Liver (tissue), 9 donors: ENCODE data around the gene PRIM1. TPM values are rescaled to one million over a fixed set of nuclear protein-coding genes. Genes with fewer than 3 reads are reported as not detected.

Experiments used
- DNase-seq: peaks from one replicate; pipeline ENCODE4 v3.0.0-alpha.2; 2017; ENCODE audit warnings: low spot score
- H3K27ac ChIP-seq, 2 donors: one replicate each; pipeline ENCODE4 v1.7.0; 2013; ENCODE audit warnings: inconsistent platforms in 2 of 2, low read length in 2 of 2, control low read depth in 1 of 2, low read depth in 1 of 2, mild to moderate bottlenecking in 1 of 2
- H3K27me3 ChIP-seq, 4 donors: one replicate each; pipeline versions ENCODE4 v1.6.1 to v1.7.0; 2013; ENCODE audit warnings: low read length in 3 of 4, inconsistent platforms in 1 of 4, mild to moderate bottlenecking in 1 of 4, moderate library complexity in 1 of 4; ENCODE audit not compliant: control insufficient read depth in 4 of 4, insufficient read depth in 4 of 4
- H3K36me3 ChIP-seq, 4 donors: one replicate each; pipeline versions ENCODE4 v1.6.1 to v1.7.0; 2013; ENCODE audit warnings: low read length in 3 of 4, mild to moderate bottlenecking in 3 of 4, low read depth in 1 of 4, moderate library complexity in 1 of 4; ENCODE audit not compliant: control insufficient read depth in 4 of 4, insufficient read depth in 3 of 4
- H3K4me1 ChIP-seq, 4 donors: one replicate each; pipeline versions ENCODE4 v1.6.1 to v1.7.0; 2013; ENCODE audit warnings: low read length in 3 of 4, mild to moderate bottlenecking in 3 of 4, moderate library complexity in 1 of 4; ENCODE audit not compliant: control insufficient read depth in 4 of 4, insufficient read depth in 4 of 4
- H3K4me3 ChIP-seq, 3 donors: one replicate each; pipeline versions ENCODE4 v1.6.1 to v1.7.0; 2013; ENCODE audit warnings: low read length in 3 of 3, control low read depth in 1 of 3, low read depth in 1 of 3, mild to moderate bottlenecking in 1 of 3
- H3K9ac ChIP-seq, 2 donors: one replicate each; pipeline ENCODE4 v1.7.0; 2013; ENCODE audit warnings: low read length in 2 of 2, mild to moderate bottlenecking in 2 of 2, moderate library complexity in 2 of 2, control low read depth in 1 of 2, low read depth in 1 of 2
- H3K9me3 ChIP-seq, 4 donors: one replicate each; pipeline versions ENCODE4 v1.6.1 to v1.7.0; 2013; ENCODE audit warnings: low read length in 3 of 4; ENCODE audit not compliant: control insufficient read depth in 4 of 4
- CTCF ChIP-seq: fragments of 150-350 bp; IDR thresholded peaks from 2 replicates; pipeline ENCODE4 v1.5.1; 2017; ENCODE audit warnings: improper control_type of control experiment, low read depth, low read length; ENCODE audit not compliant: missing input control
- EGR1 ChIP-seq, 2 donors: IDR thresholded peaks; 2 replicates each; pipeline ENCODE4 v1.6.1; 2016 to 2018; ENCODE audit warnings: antibody characterized with exemption in 2 of 2, low read depth in 2 of 2
- FOXA1 ChIP-seq: IDR thresholded peaks from 2 replicates; pipeline ENCODE4 v1.6.1; 2016; ENCODE audit warnings: antibody characterized with exemption
- FOXA2 ChIP-seq: IDR thresholded peaks from 2 replicates; pipeline ENCODE4 v1.6.1; 2016; ENCODE audit warnings: antibody characterized with exemption
- GABPA ChIP-seq, 2 donors: IDR thresholded peaks in 1 of 2; conservative IDR thresholded peaks in 1 of 2; 2 replicates each; pipeline ENCODE4 v1.6.1; 2016; ENCODE audit warnings: antibody characterized with exemption in 2 of 2, mild to moderate bottlenecking in 1 of 2, moderate library complexity in 1 of 2
- HNF4A ChIP-seq, 2 donors: conservative IDR thresholded peaks; 2 replicates each; pipeline ENCODE4 v1.6.1; 2016; ENCODE audit warnings: antibody characterized with exemption in 2 of 2, mild to moderate bottlenecking in 2 of 2
- HNF4G ChIP-seq: IDR thresholded peaks from 2 replicates; pipeline ENCODE4 v1.6.1; 2016; ENCODE audit warnings: antibody characterized with exemption
- JUND ChIP-seq, 2 donors: IDR thresholded peaks; 2 replicates each; pipeline ENCODE4 v1.6.1; 2016; ENCODE audit warnings: antibody characterized with exemption in 2 of 2
- NR2F2 ChIP-seq: IDR thresholded peaks from 2 replicates; pipeline ENCODE4 v1.6.1; 2016; ENCODE audit warnings: antibody characterized with exemption
- RAD21 ChIP-seq, 2 donors: IDR thresholded peaks; 2 replicates each; pipeline ENCODE4 v1.6.1; 2016; ENCODE audit warnings: antibody characterized with exemption in 2 of 2, mild to moderate bottlenecking in 2 of 2
- RXRA ChIP-seq, 2 donors: IDR thresholded peaks; 2 replicates each; pipeline ENCODE4 v1.6.1; 2017 to 2018; ENCODE audit warnings: antibody characterized with exemption in 2 of 2, mild to moderate bottlenecking in 1 of 2
- SP1 ChIP-seq: IDR thresholded peaks from 2 replicates; pipeline ENCODE4 v1.6.1; 2018; ENCODE audit warnings: antibody characterized with exemption, mild to moderate bottlenecking
- TAF1 ChIP-seq: conservative IDR thresholded peaks from 2 replicates; pipeline ENCODE4 v1.6.1; 2016; ENCODE audit warnings: antibody characterized with exemption, mild to moderate bottlenecking
- YY1 ChIP-seq: IDR thresholded peaks from 2 replicates; pipeline ENCODE4 v1.6.1; 2016; ENCODE audit warnings: antibody characterized with exemption, mild to moderate bottlenecking
- WGBS: extraction: QIAGEN DNeasy Blood & Tissue Kit; methylation state at CpG from one replicate; pipeline ENCODE4 v1.1.7; 2013; 5-methylcytosine and 5-hydroxymethylcytosine counted together
- polyA plus RNA-seq, 2 donors: library from polyadenylated mRNA; stranded (reverse) in 1 of 2; unstranded in 1 of 2; fragments of 200-250 nt in 1 of 2; fragments of >200 nt in 1 of 2; fragmentation: Nextera tagmentation in 1 of 2; extraction: Ambion mirVana in 1 of 2; gene quantifications; one replicate each; pipeline versions ENCODE4 v1.2.1 to v1.2.3, GENCODE V29; 2013 to 2015
- total RNA-seq, 2 donors: library from RNA; depleted of rRNA; stranded (reverse); fragments of >200 nt; gene quantifications; one replicate each; pipeline ENCODE4 v1.2.3, GENCODE V29; 2014
- TF ChIP-seq, protein P1 (sequence below): IDR thresholded peaks from 2 replicates; pipeline ENCODE4 v1.6.1; 2016; ENCODE audit warnings: antibody characterized with exemption, mild to moderate bottlenecking
- TF ChIP-seq, protein P2 (sequence below): IDR thresholded peaks from 2 replicates; pipeline ENCODE4 v1.6.1; 2016; ENCODE audit warnings: antibody characterized with exemption
- TF ChIP-seq, protein P3 (sequence below): IDR thresholded peaks from 2 replicates; pipeline ENCODE4 v1.6.1; 2016; ENCODE audit warnings: antibody characterized with exemption
- donor health status: healthy.
- donor health status: healthy.
- donor health status: healthy.
- donor health status: healthy.
- donor health status: healthy.

PRIM1 gene
- total and polyA plus RNA-seq, 4 donors, result 2.7 to 24.8 (median 5.4) TPM

GRCh38 chr12:56725723-56726102 is 26.4 kb downstream of the PRIM1 start:
- no peaks in the 10 kb centered on the region for H3K27me3 ChIP-seq
- no peak for TF ChIP-seq GABPA (IDR thresholded peaks at IDR 0.05 in 1 of 2, conservative IDR thresholded peaks at IDR 0.05 in 1 of 2)
- no peak for TF ChIP-seq TAF1
- TF ChIP-seq, protein P1, sequence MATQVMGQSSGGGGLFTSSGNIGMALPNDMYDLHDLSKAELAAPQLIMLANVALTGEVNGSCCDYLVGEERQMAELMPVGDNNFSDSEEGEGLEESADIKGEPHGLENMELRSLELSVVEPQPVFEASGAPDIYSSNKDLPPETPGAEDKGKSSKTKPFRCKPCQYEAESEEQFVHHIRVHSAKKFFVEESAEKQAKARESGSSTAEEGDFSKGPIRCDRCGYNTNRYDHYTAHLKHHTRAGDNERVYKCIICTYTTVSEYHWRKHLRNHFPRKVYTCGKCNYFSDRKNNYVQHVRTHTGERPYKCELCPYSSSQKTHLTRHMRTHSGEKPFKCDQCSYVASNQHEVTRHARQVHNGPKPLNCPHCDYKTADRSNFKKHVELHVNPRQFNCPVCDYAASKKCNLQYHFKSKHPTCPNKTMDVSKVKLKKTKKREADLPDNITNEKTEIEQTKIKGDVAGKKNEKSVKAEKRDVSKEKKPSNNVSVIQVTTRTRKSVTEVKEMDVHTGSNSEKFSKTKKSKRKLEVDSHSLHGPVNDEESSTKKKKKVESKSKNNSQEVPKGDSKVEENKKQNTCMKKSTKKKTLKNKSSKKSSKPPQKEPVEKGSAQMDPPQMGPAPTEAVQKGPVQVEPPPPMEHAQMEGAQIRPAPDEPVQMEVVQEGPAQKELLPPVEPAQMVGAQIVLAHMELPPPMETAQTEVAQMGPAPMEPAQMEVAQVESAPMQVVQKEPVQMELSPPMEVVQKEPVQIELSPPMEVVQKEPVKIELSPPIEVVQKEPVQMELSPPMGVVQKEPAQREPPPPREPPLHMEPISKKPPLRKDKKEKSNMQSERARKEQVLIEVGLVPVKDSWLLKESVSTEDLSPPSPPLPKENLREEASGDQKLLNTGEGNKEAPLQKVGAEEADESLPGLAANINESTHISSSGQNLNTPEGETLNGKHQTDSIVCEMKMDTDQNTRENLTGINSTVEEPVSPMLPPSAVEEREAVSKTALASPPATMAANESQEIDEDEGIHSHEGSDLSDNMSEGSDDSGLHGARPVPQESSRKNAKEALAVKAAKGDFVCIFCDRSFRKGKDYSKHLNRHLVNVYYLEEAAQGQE, result no peak
- TF ChIP-seq HNF4G, result no peak
- no peak for TF ChIP-seq HNF4A (conservative IDR thresholded peaks at IDR 0.05)
- no peak for TF ChIP-seq RAD21 (IDR thresholded peaks at IDR 0.05)
- no peak for TF ChIP-seq RXRA (IDR thresholded peaks at IDR 0.05)
- TF ChIP-seq YY1, result no peak
- TF ChIP-seq, protein P2, sequence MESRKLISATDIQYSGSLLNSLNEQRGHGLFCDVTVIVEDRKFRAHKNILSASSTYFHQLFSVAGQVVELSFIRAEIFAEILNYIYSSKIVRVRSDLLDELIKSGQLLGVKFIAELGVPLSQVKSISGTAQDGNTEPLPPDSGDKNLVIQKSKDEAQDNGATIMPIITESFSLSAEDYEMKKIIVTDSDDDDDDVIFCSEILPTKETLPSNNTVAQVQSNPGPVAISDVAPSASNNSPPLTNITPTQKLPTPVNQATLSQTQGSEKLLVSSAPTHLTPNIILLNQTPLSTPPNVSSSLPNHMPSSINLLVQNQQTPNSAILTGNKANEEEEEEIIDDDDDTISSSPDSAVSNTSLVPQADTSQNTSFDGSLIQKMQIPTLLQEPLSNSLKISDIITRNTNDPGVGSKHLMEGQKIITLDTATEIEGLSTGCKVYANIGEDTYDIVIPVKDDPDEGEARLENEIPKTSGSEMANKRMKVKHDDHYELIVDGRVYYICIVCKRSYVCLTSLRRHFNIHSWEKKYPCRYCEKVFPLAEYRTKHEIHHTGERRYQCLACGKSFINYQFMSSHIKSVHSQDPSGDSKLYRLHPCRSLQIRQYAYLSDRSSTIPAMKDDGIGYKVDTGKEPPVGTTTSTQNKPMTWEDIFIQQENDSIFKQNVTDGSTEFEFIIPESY, result no peak
- no peak for TF ChIP-seq JUND (IDR thresholded peaks at IDR 0.05)
- TF ChIP-seq FOXA2, result no peak
- TF ChIP-seq, protein P3, sequence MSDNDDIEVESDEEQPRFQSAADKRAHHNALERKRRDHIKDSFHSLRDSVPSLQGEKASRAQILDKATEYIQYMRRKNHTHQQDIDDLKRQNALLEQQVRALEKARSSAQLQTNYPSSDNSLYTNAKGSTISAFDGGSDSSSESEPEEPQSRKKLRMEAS, result no peak
- no peak for TF ChIP-seq CTCF
- no peak for TF ChIP-seq NR2F2
- no peak for TF ChIP-seq EGR1 (IDR thresholded peaks at IDR 0.05; ENCODE audit: low read depth in 2 of 2)
- no peak for TF ChIP-seq SP1
- no peak for TF ChIP-seq FOXA1
- H3K36me3 ChIP-seq, result peaks cover 0 to 9% (median 5%) of the 10 kb centered on the region in 4 donors
- 46% methylated on average over 7 of the region's 7 CpGs for WGBS
- peaks cover 9 to 35% (median 29%) of the 10 kb centered on the region in 4 donors for H3K4me1 ChIP-seq
- H3K9me3 ChIP-seq, result no peaks in the 10 kb centered on the region
- H3K27ac ChIP-seq, result peak overlapping the region; percentile 89 to 92
- H3K4me3 ChIP-seq, result peak overlapping the region; percentile 14 to 37 (median 33)
- H3K9ac ChIP-seq, result peak overlapping the region; percentile 83 to 90
- DNase-seq, result no peak
